Heart left ventricle (tissue), 13 donors: Measurements from ENCODE around the gene MAP2K4.

Source experiments
- POLR2A ChIP-seq, 2 donors: fragments of 450-650 bp; IDR thresholded peaks; one replicate each; pipeline ENCODE4 v1.6.1; 2017; ENCODE audit warnings: antibody characterized with exemption in 2 of 2, mild to moderate bottlenecking in 2 of 2, moderate library complexity in 2 of 2
- TF ChIP-seq, protein P1 (sequence below), 12 donors: fragments of 200-600 bp; sonication (generic) in 4 of 12; IDR thresholded peaks; one replicate each; pipeline versions ENCODE4 v1.5.0 to v1.8.0; 2018 to 2022; ENCODE audit warnings: antibody characterized with exemption in 12 of 12, mild to moderate bottlenecking in 5 of 12
- donor health status: ischemic (EF 13 %, LVEDD 7.1; RV severe dilation, severe dysfunction).
- donor health status: DM: no; HTN: yes; CAD: no.
- donor health status: DM: no; HTN: no; CAD: no.
- donor health status: ischemic (EF 25% LVEDD 6.9; RV normal size, moderate dysfunction).
- donor health status: ischemic (EF 25% LVEDD 5.7; RV mildly dilated, moderate dysfunction).
- donor health status: ischemic (EF 35%, LVEDD 5.7; RV mildly dilated, moderate dysfunction).
- donor health status: nonischemic (EF 11% LVEDD 7.7; RV severe dilation, severe dysfunction).
- donor health status: DM: yes; HTN: yes; CAD: no.
- donor health status: PGD.
- donor health status: ischemic (EF 29% LVEDD 5.4; RV normal size, mild dysfunction).
- donor health status: nonischemic (EF 23%, LVEDD 6.1; RV moderate dilation, normal function).

DNA sequence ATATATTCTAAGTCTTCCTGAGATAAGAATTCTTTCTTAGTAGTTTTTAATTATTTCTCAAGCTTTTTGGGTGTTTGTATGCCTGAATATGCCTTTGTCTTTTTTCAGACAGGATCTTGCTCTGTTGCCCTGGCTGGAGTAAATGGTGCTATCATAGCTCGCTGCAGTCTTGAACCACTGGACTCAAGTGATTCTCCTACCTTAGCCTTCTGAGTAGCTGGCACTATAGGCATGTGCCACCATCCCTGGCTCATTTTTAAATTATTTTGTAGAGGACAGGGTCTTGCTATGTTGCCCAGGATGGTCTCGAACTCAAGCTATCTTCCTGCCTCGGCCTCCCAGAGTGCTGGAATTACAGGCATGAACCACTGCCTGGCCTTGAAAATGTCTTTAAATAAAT lies 41.6 kb downstream of the MAP2K4 start:
- TF ChIP-seq, protein P1, sequence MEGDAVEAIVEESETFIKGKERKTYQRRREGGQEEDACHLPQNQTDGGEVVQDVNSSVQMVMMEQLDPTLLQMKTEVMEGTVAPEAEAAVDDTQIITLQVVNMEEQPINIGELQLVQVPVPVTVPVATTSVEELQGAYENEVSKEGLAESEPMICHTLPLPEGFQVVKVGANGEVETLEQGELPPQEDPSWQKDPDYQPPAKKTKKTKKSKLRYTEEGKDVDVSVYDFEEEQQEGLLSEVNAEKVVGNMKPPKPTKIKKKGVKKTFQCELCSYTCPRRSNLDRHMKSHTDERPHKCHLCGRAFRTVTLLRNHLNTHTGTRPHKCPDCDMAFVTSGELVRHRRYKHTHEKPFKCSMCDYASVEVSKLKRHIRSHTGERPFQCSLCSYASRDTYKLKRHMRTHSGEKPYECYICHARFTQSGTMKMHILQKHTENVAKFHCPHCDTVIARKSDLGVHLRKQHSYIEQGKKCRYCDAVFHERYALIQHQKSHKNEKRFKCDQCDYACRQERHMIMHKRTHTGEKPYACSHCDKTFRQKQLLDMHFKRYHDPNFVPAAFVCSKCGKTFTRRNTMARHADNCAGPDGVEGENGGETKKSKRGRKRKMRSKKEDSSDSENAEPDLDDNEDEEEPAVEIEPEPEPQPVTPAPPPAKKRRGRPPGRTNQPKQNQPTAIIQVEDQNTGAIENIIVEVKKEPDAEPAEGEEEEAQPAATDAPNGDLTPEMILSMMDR (IDR thresholded peaks at IDR 0.05), result no peak
- no peak for TF ChIP-seq POLR2A (IDR thresholded peaks at IDR 0.05)
